Keratinocyte (primary cell): ENCODE results near the gene HIF1A. TPM values are rescaled to one million over a fixed set of nuclear protein-coding genes. Genes with fewer than 3 reads are reported as not detected.

Experiments used
- DNase-seq: peaks from one replicate; pipeline ENCODE4 v3.0.0-alpha.2; 2011; ENCODE audit warnings: low read depth, missing footprints, low spot score
- FAIRE-seq: peaks from 2 replicates; lab custom pipeline; 2011; peaks lifted over from hg19 to GRCh38; lab: Jason Lieb, UNC
- H2AFZ ChIP-seq: 2 replicates; pipeline ENCODE4 v1.6.0; 2012; ENCODE audit warnings: low read length, control low read depth, inconsistent platforms; ENCODE audit not compliant: control insufficient read depth
- H3K27ac ChIP-seq: 2 replicates; pipeline ENCODE4 v1.5.1; 2011; ENCODE audit warnings: low read length; ENCODE audit not compliant: control insufficient read depth, insufficient read depth
- H3K27me3 ChIP-seq: 3 replicates; pipeline ENCODE4 v1.6.0; 2011; ENCODE audit warnings: low read length; ENCODE audit not compliant: control insufficient read depth, insufficient read depth; ENCODE audit errors: extremely low read depth
- H3K36me3 ChIP-seq, 2 experiments: 2 replicates in 1 of 2; 3 replicates in 1 of 2; pipeline ENCODE4 v1.5.1; 2011; ENCODE audit warnings: low read length in 2 of 2, mild to moderate bottlenecking in 1 of 2; ENCODE audit not compliant: control insufficient read depth in 2 of 2, insufficient read depth in 2 of 2; ENCODE audit errors: extremely low read depth in 1 of 2
- H3K4me1 ChIP-seq: 3 replicates; pipeline ENCODE4 v1.5.1; 2011; ENCODE audit warnings: low read length; ENCODE audit not compliant: control insufficient read depth, insufficient read depth; ENCODE audit errors: extremely low read depth
- H3K4me2 ChIP-seq: 3 replicates; pipeline ENCODE4 v1.6.0; 2011; ENCODE audit warnings: low read depth, low read length; ENCODE audit not compliant: control insufficient read depth, insufficient read depth; ENCODE audit errors: extremely low read depth
- H3K4me3 ChIP-seq, 3 experiments: fragments of 200-600 bp in 1 of 3; sonication (generic) in 1 of 3; 2 replicates in 2 of 3; 3 replicates in 1 of 3; pipeline ENCODE4 v1.5.1; 2011 to 2016; ENCODE audit warnings: low read length in 3 of 3, mild to moderate bottlenecking in 3 of 3, control low read depth in 2 of 3, inconsistent platforms in 1 of 3, low read depth in 1 of 3, mixed read lengths in 1 of 3, mixed run types in 1 of 3, moderate library complexity in 1 of 3; ENCODE audit not compliant: control insufficient read depth in 2 of 3, insufficient read depth in 2 of 3; ENCODE audit errors: extremely low read depth in 1 of 3
- H3K79me2 ChIP-seq: 2 replicates; pipeline ENCODE4 v1.6.0; 2012; ENCODE audit warnings: low read length; ENCODE audit not compliant: control insufficient read depth, insufficient read depth
- H3K9ac ChIP-seq: 3 replicates; pipeline ENCODE4 v1.6.0; 2011; ENCODE audit warnings: low read length; ENCODE audit not compliant: control insufficient read depth, insufficient read depth; ENCODE audit errors: extremely low read depth
- H3K9me1 ChIP-seq: 3 replicates; pipeline ENCODE4 v1.6.0; 2011; ENCODE audit warnings: low read length; ENCODE audit not compliant: control insufficient read depth, insufficient read depth; ENCODE audit errors: extremely low read depth
- H3K9me3 ChIP-seq: 2 replicates; pipeline ENCODE4 v1.5.1; 2012; ENCODE audit warnings: low read depth, low read length; ENCODE audit not compliant: control insufficient read depth
- H4K20me1 ChIP-seq: 3 replicates; pipeline ENCODE4 v1.6.0; 2011; ENCODE audit warnings: low read length; ENCODE audit not compliant: control insufficient read depth, insufficient read depth; ENCODE audit errors: extremely low read depth
- EZH2 ChIP-seq: IDR thresholded peaks from one replicate; pipeline ENCODE4 v1.6.1; 2012; ENCODE audit warnings: inconsistent platforms, mild to moderate bottlenecking, low read length, moderate library complexity
- dilution Hi-C: fragments of 300-500 bp; cut with MboI; formaldehyde crosslinking; loops from one replicate; pipeline ENCODE4 v1.7.0; 2020; ENCODE audit warnings: low sequenced_read_pairs; ENCODE audit not compliant: extremely low pct_ligation_motif_present
- polyA plus RNA-seq, 5 experiments: library from polyadenylated mRNA; depleted of rRNA in 3 of 5; stranded (reverse) in 3 of 5; stranded (forward) in 1 of 5; unstranded in 1 of 5; fragments of >200 nt; gene quantifications; 1 replicate in 1 of 5; 2 replicates in 3 of 5; 3 replicates in 1 of 5; pipeline versions ENCODE4 v1.2.1 to v1.2.3, GENCODE V29; 2011 to 2012; ENCODE audit warnings: missing spikeins in 2 of 5, low read depth in 1 of 5, low replicate concordance in 1 of 5
- TF ChIP-seq, protein P1 (sequence below), 3 experiments: IDR thresholded peaks in 1 of 3; conservative IDR thresholded peaks in 1 of 3; optimal IDR thresholded peaks in 1 of 3; 2 replicates in 2 of 3; 3 replicates in 1 of 3; pipeline versions ENCODE3 to v1.5.1; 2011; ENCODE audit warnings: low read length in 3 of 3, mild to moderate bottlenecking in 3 of 3, moderate library complexity in 2 of 3, control low read depth in 1 of 3, inconsistent platforms in 1 of 3; ENCODE audit not compliant: insufficient read depth in 2 of 3; ENCODE audit errors: extremely low read depth in 1 of 3

HIF1A gene
- polyA plus RNA-seq, 1 donor (not counting 4 experiments of a cell fraction or from before 2014, with no cell fraction given), result 202 TPM

DNA sequence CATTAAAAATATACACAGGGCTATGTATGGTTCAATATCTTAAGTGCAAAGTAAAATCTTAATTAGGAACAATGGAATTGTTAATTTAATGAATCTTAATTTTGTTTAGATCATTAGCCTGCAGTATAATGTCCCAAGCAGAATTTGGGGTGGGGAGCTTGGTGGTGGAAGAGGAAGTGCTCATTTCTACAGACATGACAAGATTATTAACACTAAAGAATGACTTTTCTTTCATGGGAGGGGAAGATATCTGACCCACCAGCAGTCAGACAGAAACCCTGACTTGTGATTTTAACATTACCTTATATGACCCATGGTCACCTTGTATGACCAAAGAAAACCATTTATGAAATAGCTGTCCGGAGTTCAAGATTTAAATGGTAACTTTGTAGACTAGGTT lies 41.3 kb upstream of the HIF1A start:
- DNase-seq (no peak), FAIRE-seq (no peak)
- dilution Hi-C loops, result no loop called here
- no peaks in the 10 kb centered on the region for H3K36me3 ChIP-seq
- no peak overlapping the region for H2AFZ ChIP-seq
- no peaks in the 10 kb centered on the region for H3K79me2 ChIP-seq
- no peaks in the 10 kb centered on the region for H3K9me3 ChIP-seq
- no peaks in the 10 kb centered on the region for H3K27me3 ChIP-seq
- no peak overlapping the region for H3K4me2 ChIP-seq
- no peaks in the 10 kb centered on the region for H4K20me1 ChIP-seq
- no peak overlapping the region for H3K27ac ChIP-seq
- H3K4me1 ChIP-seq, result peaks cover 14% of the 10 kb centered on the region
- no peak overlapping the region for H3K4me3 ChIP-seq
- TF ChIP-seq, protein P1, sequence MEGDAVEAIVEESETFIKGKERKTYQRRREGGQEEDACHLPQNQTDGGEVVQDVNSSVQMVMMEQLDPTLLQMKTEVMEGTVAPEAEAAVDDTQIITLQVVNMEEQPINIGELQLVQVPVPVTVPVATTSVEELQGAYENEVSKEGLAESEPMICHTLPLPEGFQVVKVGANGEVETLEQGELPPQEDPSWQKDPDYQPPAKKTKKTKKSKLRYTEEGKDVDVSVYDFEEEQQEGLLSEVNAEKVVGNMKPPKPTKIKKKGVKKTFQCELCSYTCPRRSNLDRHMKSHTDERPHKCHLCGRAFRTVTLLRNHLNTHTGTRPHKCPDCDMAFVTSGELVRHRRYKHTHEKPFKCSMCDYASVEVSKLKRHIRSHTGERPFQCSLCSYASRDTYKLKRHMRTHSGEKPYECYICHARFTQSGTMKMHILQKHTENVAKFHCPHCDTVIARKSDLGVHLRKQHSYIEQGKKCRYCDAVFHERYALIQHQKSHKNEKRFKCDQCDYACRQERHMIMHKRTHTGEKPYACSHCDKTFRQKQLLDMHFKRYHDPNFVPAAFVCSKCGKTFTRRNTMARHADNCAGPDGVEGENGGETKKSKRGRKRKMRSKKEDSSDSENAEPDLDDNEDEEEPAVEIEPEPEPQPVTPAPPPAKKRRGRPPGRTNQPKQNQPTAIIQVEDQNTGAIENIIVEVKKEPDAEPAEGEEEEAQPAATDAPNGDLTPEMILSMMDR (optimal IDR thresholded peaks at IDR 0.05 in 1 of 3, IDR thresholded peaks at IDR 0.05 in 1 of 3, conservative IDR thresholded peaks at IDR 0.05 in 1 of 3; ENCODE audit: extremely low read depth in 1 of 3, insufficient read depth in 2 of 3, low read length in 3 of 3), result no peak
- no peak for TF ChIP-seq EZH2
- H3K9me1 ChIP-seq, result no peaks in the 10 kb centered on the region
- no peak overlapping the region for H3K9ac ChIP-seq

DNA sequence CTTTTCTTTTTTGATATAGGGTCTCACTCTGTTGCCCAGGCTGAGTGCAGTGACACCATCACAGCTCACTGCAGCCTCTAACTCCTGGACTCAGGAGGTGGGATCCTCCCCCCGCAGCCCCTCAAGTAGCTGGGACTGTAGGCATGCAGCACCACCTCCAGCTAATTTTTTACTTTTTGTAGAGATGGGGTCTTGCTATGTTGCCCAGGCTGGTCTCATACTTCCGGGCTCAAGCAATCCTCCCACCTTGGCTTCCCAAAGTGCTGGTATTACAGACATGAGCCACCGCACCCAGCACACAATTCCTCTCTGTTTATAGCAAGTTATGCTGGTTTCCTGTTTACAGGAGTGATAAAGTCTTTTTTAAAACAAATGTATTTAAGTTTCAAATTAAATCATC lies 39.5 kb upstream of the HIF1A start:
- Histone ChIP-seq H4K20me1 (no peaks in the 10 kb centered on the region), H3K4me2 (no peak overlapping the region), H3K36me3 (no peaks in the 10 kb centered on the region), H3K9ac (no peak overlapping the region), H2AFZ (no peak overlapping the region), H3K9me3 (no peaks in the 10 kb centered on the region), H3K79me2 (no peaks in the 10 kb centered on the region), H3K27me3 (no peaks in the 10 kb centered on the region), H3K4me1 (peaks cover 20% of the 10 kb centered on the region), H3K4me3 (no peak overlapping the region), H3K9me1 (no peaks in the 10 kb centered on the region), H3K27ac (no peak overlapping the region)
- DNase-seq (no peak), FAIRE-seq (no peak)
- dilution Hi-C loops, result no loop called here
- TF ChIP-seq, protein P1 (optimal IDR thresholded peaks at IDR 0.05 in 1 of 3, IDR thresholded peaks at IDR 0.05 in 1 of 3, conservative IDR thresholded peaks at IDR 0.05 in 1 of 3; ENCODE audit: extremely low read depth in 1 of 3, insufficient read depth in 2 of 3, low read length in 3 of 3), result no peak
- no peak for TF ChIP-seq EZH2
